Stimulated activated CD8-positive, alpha-beta memory T cell treated with anti-CD3 and anti-CD28 coated beads, Interleukin-7, amount 100 ng/mL, for 24 hours (primary cell): ENCODE data around the gene SERINC5.
"Not testable (repeated sequence)": the region's sequence is repeated elsewhere in the genome, so short reads cannot be mapped to it uniquely, and the experiment has no call there.

Source experiments
- DNase-seq: peaks from one replicate; pipeline ENCODE4 v3.0.0-alpha.2; 2020; ENCODE audit warnings: low read depth

Gene SERINC5

GRCh38 chr5:80170117-80170535, 85.7 kb downstream of the SERINC5 start:
- DNase-seq: no peak

DNA sequence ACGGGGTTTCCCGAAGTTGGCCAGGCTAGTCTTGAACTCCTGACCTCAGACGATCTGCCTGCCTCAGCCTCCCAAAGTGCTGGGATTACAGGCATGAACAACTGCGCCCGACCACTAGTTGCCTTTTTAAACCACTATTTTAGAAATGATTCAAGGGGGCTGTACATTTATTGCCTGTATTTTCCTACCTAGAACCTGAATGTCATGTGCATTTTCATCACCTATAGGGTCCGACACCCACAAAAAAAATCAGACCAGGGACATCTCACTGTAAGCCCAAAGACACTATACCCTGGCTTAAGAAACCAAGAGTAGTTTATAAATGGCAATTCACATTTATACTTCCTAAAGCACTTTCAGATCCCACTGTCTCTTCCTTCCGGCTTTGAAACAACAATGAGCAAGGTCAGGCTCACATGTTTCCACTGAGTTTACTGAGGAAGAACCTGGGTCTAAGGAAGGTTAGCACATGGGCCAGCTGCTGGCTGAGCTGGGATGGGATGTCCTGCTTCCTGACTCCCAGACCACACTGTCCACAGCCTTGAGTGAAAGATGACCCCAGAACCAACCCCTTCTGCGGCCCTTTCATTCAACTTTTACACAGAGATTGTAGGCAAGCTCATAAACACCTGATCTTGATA, 87.3 kb downstream of the SERINC5 start:
- DNase-seq: no peak

GRCh38 chr5:80165452-80165851, 90.4 kb downstream of the SERINC5 start:
- no peak for DNase-seq

- DNase-seq: no peak
Measured at GRCh38 chr5:80161165-80161564, 94.7 kb downstream of the SERINC5 start.

- no peak for DNase-seq
Measured at GRCh38 chr5:80160242-80160641, 95.6 kb downstream of the SERINC5 start.

DNA sequence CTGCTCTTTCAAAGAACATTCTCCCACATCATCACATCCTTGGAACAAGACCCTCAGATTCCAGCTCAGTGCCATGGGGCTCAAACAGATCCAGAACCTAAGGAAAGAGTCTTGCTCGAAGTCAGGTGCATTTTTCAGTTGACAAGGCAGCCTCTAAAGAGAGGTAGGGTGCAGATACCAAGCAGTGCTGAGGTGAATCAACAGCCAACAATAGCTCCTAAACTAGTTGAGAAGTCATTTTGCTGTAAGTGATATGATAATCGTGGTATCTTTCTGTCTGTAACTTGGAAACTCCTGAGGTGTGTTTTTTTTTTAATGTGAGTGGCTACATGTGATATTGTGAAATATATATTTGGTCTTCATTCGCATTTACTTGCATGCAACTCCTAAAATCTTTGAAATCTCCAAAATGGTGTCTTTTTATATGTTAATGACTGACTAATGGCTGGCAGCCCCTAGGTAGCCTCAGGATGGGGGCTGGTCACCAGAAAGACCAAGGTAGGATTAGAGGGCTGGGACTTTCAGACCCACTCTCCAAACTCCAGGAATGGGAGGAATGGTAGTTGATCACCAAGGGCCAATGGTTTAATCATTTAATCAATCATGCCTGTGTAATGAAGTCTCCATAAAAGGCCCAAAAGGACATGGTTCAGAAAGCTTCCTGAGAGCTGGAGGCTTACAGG, 96.6 kb downstream of the SERINC5 start:
- no peak for DNase-seq

GRCh38 chr5:80156156-80156555, 99.7 kb downstream of the SERINC5 start:
- DNase-seq: no peak

- DNase-seq: no peak
Measured at GRCh38 chr5:80154749-80155148, 101.1 kb downstream of the SERINC5 start.

DNA sequence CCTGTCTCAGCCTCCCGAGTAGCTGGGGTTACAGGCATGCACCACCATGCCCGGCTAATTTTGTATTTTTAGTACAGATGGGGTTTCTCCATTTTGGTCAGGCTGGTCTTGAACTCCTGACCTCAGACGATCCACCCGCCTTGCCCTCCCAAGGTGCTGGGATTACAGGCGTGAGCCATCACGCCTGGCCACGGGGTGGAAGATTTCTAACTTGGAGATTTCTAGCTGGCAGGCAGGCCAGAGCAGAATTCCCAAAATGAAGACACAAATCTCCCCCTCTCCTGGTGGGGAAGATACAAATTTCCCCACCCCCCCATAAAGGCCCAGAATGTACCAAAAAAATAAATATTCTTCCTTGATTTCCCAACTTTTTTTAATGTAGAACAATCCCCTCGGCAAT, 101.6 kb downstream of the SERINC5 start:
- not testable (repeated sequence) for DNase-seq

DNA sequence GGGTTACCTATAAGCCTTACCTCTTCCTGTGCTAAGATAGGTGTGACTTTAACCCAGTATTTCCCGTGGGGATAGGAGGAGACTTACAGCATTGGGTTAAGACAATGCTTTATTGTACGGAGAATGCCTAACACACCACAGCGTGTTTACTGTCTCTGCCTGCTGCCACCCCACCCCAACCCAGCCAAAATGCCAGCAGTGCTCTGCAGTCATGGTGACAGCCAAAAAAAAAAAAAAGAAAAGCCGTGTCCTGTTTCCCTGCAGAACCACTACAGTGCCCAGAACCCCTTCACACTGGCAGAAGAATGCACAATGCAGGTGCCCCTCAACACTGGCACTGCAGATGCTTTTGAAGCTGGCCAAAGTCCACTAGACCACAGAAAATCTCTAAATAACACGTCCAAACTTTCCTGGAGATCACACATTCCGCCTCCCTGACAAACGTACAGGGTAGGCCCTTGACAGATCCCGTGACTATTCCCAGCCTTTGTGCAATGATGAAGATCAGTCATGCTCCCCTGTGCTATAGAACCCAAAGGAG, 102.2 kb downstream of the SERINC5 start:
- no peak for DNase-seq

GRCh38 chr5:80152778-80153177, 103.1 kb downstream of the SERINC5 start:
- no peak for DNase-seq

DNA sequence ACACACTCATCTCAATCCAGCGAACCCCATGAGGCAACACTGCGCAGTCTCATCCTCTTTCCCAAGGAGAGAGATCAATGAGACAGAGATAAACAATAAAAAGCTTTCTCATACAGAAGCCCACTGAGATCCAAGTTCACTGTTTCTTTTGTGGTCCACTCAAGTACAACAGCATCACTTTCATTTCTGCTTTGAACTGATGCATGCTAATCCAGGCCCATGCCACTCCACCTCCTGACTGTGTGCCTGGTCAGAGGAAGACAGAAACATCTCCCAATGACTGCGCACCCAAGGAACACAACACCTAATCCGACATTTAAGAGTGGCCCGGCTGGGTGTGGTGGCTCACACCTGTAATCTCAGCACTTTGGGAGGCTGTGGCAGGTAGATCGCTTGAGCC, 104.0 kb downstream of the SERINC5 start:
- DNase-seq: no peak

DNA sequence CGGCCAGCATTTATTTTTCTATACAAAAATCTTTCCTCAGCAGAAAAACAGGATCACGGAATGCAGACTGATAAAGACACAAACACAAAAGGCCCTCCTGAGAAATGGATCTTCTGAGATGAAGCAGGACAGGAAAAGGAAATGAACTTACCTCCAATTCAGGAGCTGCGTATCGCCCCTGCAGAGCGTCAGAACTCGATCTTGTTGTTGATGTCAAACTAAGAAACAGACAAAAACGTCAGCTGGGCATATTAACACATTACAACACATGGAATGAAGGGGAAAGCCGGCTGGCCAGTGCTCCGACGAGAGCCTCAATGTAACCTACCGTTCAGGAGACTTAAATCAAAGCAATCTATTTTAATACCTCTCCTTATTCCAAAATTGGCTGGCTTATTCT, 105.1 kb downstream of the SERINC5 start:
- DNase-seq: no peak

DNA sequence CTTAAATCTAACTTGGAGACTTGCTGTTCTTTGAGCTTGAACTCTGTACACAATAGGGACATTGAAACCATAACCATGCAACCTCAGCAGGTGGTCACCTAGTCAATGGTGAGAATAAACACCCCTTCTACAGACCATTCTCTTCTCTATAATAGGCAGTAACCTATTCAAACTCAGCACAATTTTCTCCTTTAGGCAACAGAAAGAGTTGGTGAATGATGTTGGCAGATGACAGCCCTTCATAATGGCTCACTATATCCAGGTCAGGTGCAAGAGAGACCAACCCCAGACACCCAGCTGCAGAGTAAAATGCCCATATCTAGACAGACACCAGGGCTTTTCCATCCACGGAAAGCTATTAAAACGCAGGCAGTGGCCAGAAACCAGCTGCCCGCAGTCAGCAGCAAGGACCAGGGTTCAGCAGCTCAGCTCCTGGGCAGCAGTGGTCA, 106.7 kb downstream of the SERINC5 start:
- no peak for DNase-seq

GRCh38 chr5:80147119-80147815, 108.6 kb downstream of the SERINC5 start:
- no peak for DNase-seq

DNA sequence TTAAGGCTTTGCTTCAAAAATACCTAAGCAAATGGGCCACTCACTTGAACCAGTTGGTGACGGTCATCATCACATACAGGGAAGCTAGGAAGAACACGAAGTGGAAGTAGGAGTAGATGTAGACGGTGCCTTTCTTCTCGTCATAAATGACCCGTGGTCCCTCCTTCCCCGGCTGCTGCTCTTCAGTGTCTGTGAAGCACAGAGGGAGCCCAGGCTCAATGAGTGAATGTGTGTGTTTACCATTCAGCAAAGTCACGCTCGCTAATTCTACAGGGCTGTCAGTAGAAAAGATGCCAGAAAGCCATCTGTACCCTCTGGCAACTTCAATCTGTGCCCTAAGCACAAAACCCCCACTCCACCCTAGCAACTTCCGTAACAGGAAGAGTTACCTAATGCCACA, 109.8 kb downstream of the SERINC5 start:
- no peak for DNase-seq

DNA sequence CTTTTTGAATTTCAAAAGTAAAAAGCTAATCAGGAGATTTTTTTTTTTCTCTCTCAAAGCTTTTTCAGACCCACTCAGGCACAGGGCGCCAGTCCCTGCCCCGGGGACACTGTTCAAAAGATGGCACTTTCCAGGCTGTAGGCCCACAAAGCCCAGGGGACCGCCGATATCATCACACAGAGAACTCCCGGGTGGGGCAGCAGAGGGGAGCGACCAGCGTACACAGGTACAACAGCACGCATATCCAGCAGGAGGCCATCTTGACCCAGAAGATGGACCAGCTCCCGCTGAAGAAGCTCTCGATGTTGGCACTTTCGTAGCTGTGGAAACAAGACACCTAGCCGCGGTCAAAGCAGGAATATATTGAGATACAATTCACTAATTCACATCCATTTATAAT, 112.4 kb downstream of the SERINC5 start:
- DNase-seq: no peak

GRCh38 chr5:80142996-80143395, 112.9 kb downstream of the SERINC5 start:
- DNase-seq: no peak

GRCh38 chr5:80141681-80142080, 114.2 kb downstream of the SERINC5 start:
- no peak for DNase-seq

DNA sequence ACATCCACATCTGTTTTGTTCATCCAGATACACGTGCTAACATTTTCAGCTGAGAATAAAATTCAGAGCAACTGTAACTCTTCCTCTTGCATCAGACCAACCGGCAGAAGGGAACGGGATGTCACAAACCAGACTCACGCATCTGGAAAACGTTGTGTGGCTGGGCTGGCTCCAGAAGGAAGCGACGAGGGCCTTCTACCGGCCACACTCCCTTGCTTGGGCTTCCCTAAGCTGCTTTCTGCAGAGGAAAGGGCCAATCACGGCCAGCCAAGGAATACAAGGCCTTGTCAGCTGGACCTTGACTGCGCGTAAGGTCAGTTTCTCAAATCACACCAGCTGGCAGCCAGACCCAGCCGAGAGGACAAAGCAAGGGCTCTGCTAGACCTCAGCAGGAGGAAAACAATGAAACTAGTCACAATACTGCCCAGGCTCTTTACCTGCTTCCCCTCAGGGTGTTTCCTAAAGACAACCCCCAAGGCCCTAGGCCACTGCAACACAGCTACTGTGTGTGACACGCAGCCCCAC, 114.6 kb downstream of the SERINC5 start:
- no peak for DNase-seq

GRCh38 chr5:80140496-80140895, 115.4 kb downstream of the SERINC5 start:
- peak; percentile 31 for DNase-seq

GRCh38 chr5:80139466-80139972, 116.3 kb downstream of the SERINC5 start:
- no peak for DNase-seq

GRCh38 chr5:80138486-80138885, 117.4 kb downstream of the SERINC5 start:
- DNase-seq: no peak
